Measurements from ENCODE around the gene PCDH9. TPM values are rescaled to one million over a fixed set of nuclear protein-coding genes. Genes with fewer than 3 reads are reported as not detected.

PCDH9 gene
- total RNA-seq, 1 donor from 2014 or later = 10.4 TPM

DNA sequence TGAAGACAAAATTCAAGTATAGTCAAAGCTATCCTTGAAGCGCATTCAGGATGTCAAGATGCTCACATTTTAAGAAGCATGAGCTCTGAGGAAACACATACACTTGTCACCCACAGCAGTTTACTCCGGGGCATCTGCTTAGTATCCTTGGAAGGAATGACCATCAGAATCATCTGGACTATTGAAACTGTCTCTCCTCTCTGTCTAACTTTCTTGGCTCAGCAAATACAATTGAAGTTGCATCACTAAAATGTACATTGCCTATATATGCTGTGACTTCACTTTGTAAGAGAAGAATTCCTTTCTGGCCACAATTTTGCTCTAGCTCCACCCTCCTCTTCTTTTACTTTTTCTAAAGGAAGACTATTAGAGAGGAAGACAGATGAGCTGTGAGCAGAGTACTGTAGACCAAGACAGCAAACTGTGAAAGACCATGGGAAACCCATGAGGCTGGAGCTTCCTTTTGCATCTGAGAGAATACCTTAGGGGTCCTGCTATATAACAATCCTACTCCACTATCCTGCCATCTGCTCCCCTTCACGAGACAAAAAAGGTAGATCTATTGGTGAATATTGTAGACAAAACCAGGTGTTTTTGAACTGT lies 906.3 kb downstream of the PCDH9 start:
- Histone ChIP-seq H4K20me1 (ENCODE audit: insufficient read depth, low read length) (no peaks in the 10 kb centered on the region), H3K4me3 (ENCODE audit: insufficient read depth, low read depth, low read length) (no peak overlapping the region), H3K79me2 (ENCODE audit: insufficient read depth, low read length) (no peaks in the 10 kb centered on the region), H3K27ac (ENCODE audit: low read depth, low read length) (no peak overlapping the region), H3K9me3 (ENCODE audit: insufficient read depth, low read depth, low read length) (no peaks in the 10 kb centered on the region), H3K9ac (ENCODE audit: low read length) (no peak overlapping the region), H3K4me2 (ENCODE audit: low read length) (no peak overlapping the region), H2AFZ (ENCODE audit: low read depth, low read length) (no peak overlapping the region), H3K36me3 (ENCODE audit: insufficient read depth, low read length) (no peaks in the 10 kb centered on the region), H3K4me1 (ENCODE audit: insufficient read depth, low read length) (no peaks in the 10 kb centered on the region), H3K27me3 (ENCODE audit: insufficient read depth, low read length) (no peaks in the 10 kb centered on the region)
- Mint-ChIP-seq H3K9me3 (ENCODE audit: unreplicated experiment) (no peaks in the 10 kb centered on the region), H3K4me3 (ENCODE audit: unreplicated experiment) (no peak overlapping the region), H3K27me3 (ENCODE audit: low read depth, unreplicated experiment) (no peaks in the 10 kb centered on the region), H3K27ac (ENCODE audit: unreplicated experiment) (no peak overlapping the region), H3K4me1 (ENCODE audit: low read depth, unreplicated experiment) (peaks cover 5% of the 10 kb centered on the region), H3K36me3 (ENCODE audit: low read depth, unreplicated experiment) (no peaks in the 10 kb centered on the region)
- DNase-seq (ENCODE audit: low read depth) (no peak), FAIRE-seq (no peak)
- TF ChIP-seq CTCF (IDR thresholded peaks at IDR 0.05; ENCODE audit: insufficient read depth, low read depth, low read length) (no peak), EZH2 (IDR thresholded peaks at IDR 0.05; ENCODE audit: insufficient read depth, low read length) (no peak)

GRCh38 chr13:66322936-66323335 lies 907.2 kb downstream of the PCDH9 start:
- no peak overlapping the region for H3K4me3 Mint-ChIP-seq (ENCODE audit: unreplicated experiment)
- Histone ChIP-seq H3K36me3 (ENCODE audit: insufficient read depth, low read length) (no peaks in the 10 kb centered on the region), H2AFZ (ENCODE audit: low read depth, low read length) (no peak overlapping the region), H3K79me2 (ENCODE audit: insufficient read depth, low read length) (no peaks in the 10 kb centered on the region), H3K4me2 (ENCODE audit: low read length) (no peak overlapping the region), H3K27me3 (ENCODE audit: insufficient read depth, low read length) (no peaks in the 10 kb centered on the region), H3K4me1 (ENCODE audit: insufficient read depth, low read length) (no peaks in the 10 kb centered on the region), H4K20me1 (ENCODE audit: insufficient read depth, low read length) (no peaks in the 10 kb centered on the region), H3K9ac (ENCODE audit: low read length) (no peak overlapping the region), H3K9me3 (ENCODE audit: insufficient read depth, low read depth, low read length) (no peaks in the 10 kb centered on the region), H3K27ac (ENCODE audit: low read depth, low read length) (no peak overlapping the region), H3K4me3 (ENCODE audit: insufficient read depth, low read depth, low read length) (no peak overlapping the region)
- no peaks in the 10 kb centered on the region for H3K27me3 Mint-ChIP-seq (ENCODE audit: low read depth, unreplicated experiment)
- DNase-seq (ENCODE audit: low read depth) = no peak
- no peaks in the 10 kb centered on the region for H3K36me3 Mint-ChIP-seq (ENCODE audit: low read depth, unreplicated experiment)
- H3K4me1 Mint-ChIP-seq (ENCODE audit: low read depth, unreplicated experiment) = peaks cover 5% of the 10 kb centered on the region
- TF ChIP-seq EZH2 (IDR thresholded peaks at IDR 0.05; ENCODE audit: insufficient read depth, low read length) (no peak), CTCF (IDR thresholded peaks at IDR 0.05; ENCODE audit: insufficient read depth, low read depth, low read length) (no peak)
- no peaks in the 10 kb centered on the region for H3K9me3 Mint-ChIP-seq (ENCODE audit: unreplicated experiment)
- FAIRE-seq = no peak
- H3K27ac Mint-ChIP-seq (ENCODE audit: unreplicated experiment) = no peak overlapping the region

GRCh38 chr13:66322193-66322740 lies 907.9 kb downstream of the PCDH9 start:
- Histone ChIP-seq H2AFZ (ENCODE audit: low read depth, low read length) (no peak overlapping the region), H3K36me3 (ENCODE audit: insufficient read depth, low read length) (no peaks in the 10 kb centered on the region), H3K27ac (ENCODE audit: low read depth, low read length) (no peak overlapping the region), H3K4me1 (ENCODE audit: insufficient read depth, low read length) (no peaks in the 10 kb centered on the region), H3K4me3 (ENCODE audit: insufficient read depth, low read depth, low read length) (no peak overlapping the region), H3K4me2 (ENCODE audit: low read length) (no peak overlapping the region), H3K27me3 (ENCODE audit: insufficient read depth, low read length) (no peaks in the 10 kb centered on the region), H3K79me2 (ENCODE audit: insufficient read depth, low read length) (no peaks in the 10 kb centered on the region), H4K20me1 (ENCODE audit: insufficient read depth, low read length) (no peaks in the 10 kb centered on the region), H3K9me3 (ENCODE audit: insufficient read depth, low read depth, low read length) (no peaks in the 10 kb centered on the region), H3K9ac (ENCODE audit: low read length) (no peak overlapping the region)
- no peak for TF ChIP-seq CTCF (IDR thresholded peaks at IDR 0.05; ENCODE audit: insufficient read depth, low read depth, low read length)
- no peak for TF ChIP-seq EZH2 (IDR thresholded peaks at IDR 0.05; ENCODE audit: insufficient read depth, low read length)
- no peaks in the 10 kb centered on the region for H3K27me3 Mint-ChIP-seq (ENCODE audit: low read depth, unreplicated experiment)
- H3K9me3 Mint-ChIP-seq (ENCODE audit: unreplicated experiment) = no peaks in the 10 kb centered on the region
- no peak overlapping the region for H3K27ac Mint-ChIP-seq (ENCODE audit: unreplicated experiment)
- H3K4me3 Mint-ChIP-seq (ENCODE audit: unreplicated experiment) = no peak overlapping the region
- H3K4me1 Mint-ChIP-seq (ENCODE audit: low read depth, unreplicated experiment) = peaks cover 5% of the 10 kb centered on the region
- FAIRE-seq (no peak), DNase-seq (ENCODE audit: low read depth) (no peak)
- no peaks in the 10 kb centered on the region for H3K36me3 Mint-ChIP-seq (ENCODE audit: low read depth, unreplicated experiment)

Data from astrocyte (in vitro differentiated cells and primary cell).